ENCODE data around the gene ITPR3. TPM values are rescaled to one million over a fixed set of nuclear protein-coding genes. Genes with fewer than 3 reads are reported as not detected.

ITPR3 gene
- polyA plus RNA-seq, 1 donor (not counting 4 experiments of a cell fraction or from before 2014, with no cell fraction given), result 43.3 TPM

DNA sequence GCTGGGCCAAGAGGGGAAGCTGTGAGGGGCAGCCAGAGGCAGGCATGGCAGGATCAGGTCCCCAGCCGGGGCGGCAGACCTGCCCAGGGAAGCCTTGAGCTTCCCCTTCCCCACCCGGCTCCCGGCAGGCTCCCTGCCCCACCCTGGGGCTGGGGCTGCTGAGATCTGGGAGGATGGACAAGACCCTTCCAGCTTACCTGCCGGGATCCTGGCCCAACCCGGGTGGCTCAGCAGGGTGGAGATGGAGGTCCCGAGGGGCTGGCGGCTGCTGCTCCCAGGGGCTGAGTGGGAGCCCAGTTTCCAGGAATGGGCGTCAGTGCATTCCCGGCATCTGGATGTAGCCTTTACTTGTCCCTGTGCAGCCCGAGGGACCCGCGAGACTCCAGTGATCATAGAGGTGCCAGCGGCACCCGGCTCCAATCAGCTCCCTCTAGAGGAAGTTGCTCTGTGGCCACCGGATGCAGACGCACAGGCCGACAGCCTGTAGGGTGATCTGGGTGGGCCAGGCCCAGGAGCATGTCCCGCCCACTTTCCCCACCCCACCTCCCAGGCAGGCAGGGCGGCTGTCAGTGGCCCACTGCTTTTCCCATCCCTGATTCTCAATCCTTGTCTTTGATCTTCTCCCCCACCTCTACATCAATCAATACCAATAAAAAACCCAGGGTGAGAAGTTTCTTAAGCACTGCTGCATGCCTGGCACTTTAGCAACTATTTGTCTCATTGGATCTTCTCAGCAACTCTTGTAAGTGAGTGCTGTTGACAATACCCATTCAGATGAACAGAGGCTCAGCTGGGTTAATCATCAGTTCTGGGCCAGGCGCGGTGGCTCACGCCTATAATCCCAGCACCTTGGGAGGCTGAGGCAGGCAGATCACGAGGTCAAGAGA lies 41.1 kb upstream of the ITPR3 start, which contains the start of gene BAK1:
Gene BAK1 (minus strand): TSS at position 449 of the 887 bp plus-strand sequence. CDS start 2,672 bp downstream, outside the sequence.
- DNase-seq (ENCODE audit: low read depth, low spot score) (no peak), FAIRE-seq (peak; percentile 56)
- Histone ChIP-seq H3K9ac (ENCODE audit: control insufficient read depth, extremely low read depth, insufficient read depth, low read length) (peak within 1 kb of the TSS; percentile 77), H3K4me1 (ENCODE audit: control insufficient read depth, extremely low read depth, insufficient read depth, low read length) (peaks cover 27% of the 10 kb centered on the region), H3K27me3 (ENCODE audit: control insufficient read depth, extremely low read depth, insufficient read depth, low read length) (no peaks in the 10 kb centered on the region), H3K9me1 (ENCODE audit: control insufficient read depth, extremely low read depth, insufficient read depth, low read length) (no peaks in the 10 kb centered on the region), H3K9me3 (ENCODE audit: control insufficient read depth, low read depth, low read length) (no peaks in the 10 kb centered on the region), H4K20me1 (ENCODE audit: control insufficient read depth, extremely low read depth, insufficient read depth, low read length) (no peaks in the 10 kb centered on the region), H3K4me2 (ENCODE audit: control insufficient read depth, extremely low read depth, insufficient read depth, low read depth, low read length) (peak within 1 kb of the TSS; percentile 92), H3K27ac (ENCODE audit: control insufficient read depth, insufficient read depth, low read length) (peak within 1 kb of the TSS; percentile 78), H3K79me2 (ENCODE audit: control insufficient read depth, insufficient read depth, low read length) (peaks cover 42% of the 10 kb centered on the region), H3K4me3 (ENCODE audit: control insufficient read depth in 2 of 3, extremely low read depth in 1 of 3, insufficient read depth in 2 of 3, low read depth in 1 of 3, low read length in 3 of 3) (peak within 1 kb of the TSS; percentile 81 to 92 (median 90)), H3K36me3 (ENCODE audit: control insufficient read depth in 2 of 2, extremely low read depth in 1 of 2, insufficient read depth in 2 of 2, low read length in 2 of 2) (peaks cover 16 to 25% of the 10 kb centered on the region in 2 experiments), H2AFZ (ENCODE audit: control insufficient read depth, low read length) (peak within 1 kb of the TSS; percentile 58)
- no peak for TF ChIP-seq EZH2 (IDR thresholded peaks at IDR 0.05; ENCODE audit: low read length)
- TF ChIP-seq, protein P1, sequence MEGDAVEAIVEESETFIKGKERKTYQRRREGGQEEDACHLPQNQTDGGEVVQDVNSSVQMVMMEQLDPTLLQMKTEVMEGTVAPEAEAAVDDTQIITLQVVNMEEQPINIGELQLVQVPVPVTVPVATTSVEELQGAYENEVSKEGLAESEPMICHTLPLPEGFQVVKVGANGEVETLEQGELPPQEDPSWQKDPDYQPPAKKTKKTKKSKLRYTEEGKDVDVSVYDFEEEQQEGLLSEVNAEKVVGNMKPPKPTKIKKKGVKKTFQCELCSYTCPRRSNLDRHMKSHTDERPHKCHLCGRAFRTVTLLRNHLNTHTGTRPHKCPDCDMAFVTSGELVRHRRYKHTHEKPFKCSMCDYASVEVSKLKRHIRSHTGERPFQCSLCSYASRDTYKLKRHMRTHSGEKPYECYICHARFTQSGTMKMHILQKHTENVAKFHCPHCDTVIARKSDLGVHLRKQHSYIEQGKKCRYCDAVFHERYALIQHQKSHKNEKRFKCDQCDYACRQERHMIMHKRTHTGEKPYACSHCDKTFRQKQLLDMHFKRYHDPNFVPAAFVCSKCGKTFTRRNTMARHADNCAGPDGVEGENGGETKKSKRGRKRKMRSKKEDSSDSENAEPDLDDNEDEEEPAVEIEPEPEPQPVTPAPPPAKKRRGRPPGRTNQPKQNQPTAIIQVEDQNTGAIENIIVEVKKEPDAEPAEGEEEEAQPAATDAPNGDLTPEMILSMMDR (optimal IDR thresholded peaks at IDR 0.05 in 1 of 3, IDR thresholded peaks at IDR 0.05 in 1 of 3, conservative IDR thresholded peaks at IDR 0.05 in 1 of 3; ENCODE audit: extremely low read depth in 1 of 3, insufficient read depth in 2 of 3, low read length in 3 of 3), result peak in 2 of 3 experiments; percentile 38 to 65
- dilution Hi-C loops (cut with MboI; ENCODE audit: extremely low pct_ligation_motif_present, low sequenced_read_pairs), result no loop called here

DNA sequence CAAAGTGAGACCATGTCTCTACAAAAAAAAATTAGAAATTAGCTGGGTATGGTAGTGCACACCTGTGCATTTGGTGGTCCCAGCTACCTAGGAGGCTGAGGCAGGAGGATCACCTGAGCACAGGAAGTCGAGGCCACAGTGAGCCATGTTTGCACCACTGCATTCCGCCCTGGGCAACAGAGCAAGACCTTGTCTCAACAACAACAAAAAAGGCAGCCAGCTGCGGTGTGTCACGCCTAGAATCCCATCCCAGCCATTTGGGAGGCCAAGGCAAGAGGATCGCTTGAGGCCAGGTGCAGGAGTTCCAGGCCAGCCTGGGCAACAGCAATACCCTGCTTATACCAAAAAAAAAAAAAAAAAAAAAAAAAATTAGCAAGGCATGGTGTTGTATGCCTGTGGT lies 39.9 kb upstream of the ITPR3 start:
- DNase-seq (ENCODE audit: low read depth, low spot score) (no peak), FAIRE-seq (no peak)
- peaks cover 34% of the 10 kb centered on the region for H3K79me2 ChIP-seq (ENCODE audit: control insufficient read depth, insufficient read depth, low read length)
- no peak overlapping the region for H3K4me2 ChIP-seq (ENCODE audit: control insufficient read depth, extremely low read depth, insufficient read depth, low read depth, low read length)
- no peaks in the 10 kb centered on the region for H3K9me3 ChIP-seq (ENCODE audit: control insufficient read depth, low read depth, low read length)
- no peaks in the 10 kb centered on the region for H3K27me3 ChIP-seq (ENCODE audit: control insufficient read depth, extremely low read depth, insufficient read depth, low read length)
- H3K27ac ChIP-seq (ENCODE audit: control insufficient read depth, insufficient read depth, low read length), result no peak overlapping the region
- peaks cover 9 to 18% of the 10 kb centered on the region in 2 experiments for H3K36me3 ChIP-seq (ENCODE audit: control insufficient read depth in 2 of 2, extremely low read depth in 1 of 2, insufficient read depth in 2 of 2, low read length in 2 of 2)
- H3K9me1 ChIP-seq (ENCODE audit: control insufficient read depth, extremely low read depth, insufficient read depth, low read length), result no peaks in the 10 kb centered on the region
- no peak for TF ChIP-seq EZH2 (IDR thresholded peaks at IDR 0.05; ENCODE audit: low read length)
- TF ChIP-seq, protein P1 (optimal IDR thresholded peaks at IDR 0.05 in 1 of 3, IDR thresholded peaks at IDR 0.05 in 1 of 3, conservative IDR thresholded peaks at IDR 0.05 in 1 of 3; ENCODE audit: extremely low read depth in 1 of 3, insufficient read depth in 2 of 3, low read length in 3 of 3), result no peak
- dilution Hi-C loops (cut with MboI; ENCODE audit: extremely low pct_ligation_motif_present, low sequenced_read_pairs), result no loop called here
- no peak overlapping the region for H3K9ac ChIP-seq (ENCODE audit: control insufficient read depth, extremely low read depth, insufficient read depth, low read length)
- no peak overlapping the region for H2AFZ ChIP-seq (ENCODE audit: control insufficient read depth, low read length)
- H3K4me1 ChIP-seq (ENCODE audit: control insufficient read depth, extremely low read depth, insufficient read depth, low read length), result peaks cover 36% of the 10 kb centered on the region
- no peak overlapping the region for H3K4me3 ChIP-seq (ENCODE audit: control insufficient read depth in 2 of 3, extremely low read depth in 1 of 3, insufficient read depth in 2 of 3, low read depth in 1 of 3, low read length in 3 of 3)
- H4K20me1 ChIP-seq (ENCODE audit: control insufficient read depth, extremely low read depth, insufficient read depth, low read length), result no peaks in the 10 kb centered on the region

Data from keratinocyte (primary cell).